ENCODE data around the gene CAV1.

DNA sequence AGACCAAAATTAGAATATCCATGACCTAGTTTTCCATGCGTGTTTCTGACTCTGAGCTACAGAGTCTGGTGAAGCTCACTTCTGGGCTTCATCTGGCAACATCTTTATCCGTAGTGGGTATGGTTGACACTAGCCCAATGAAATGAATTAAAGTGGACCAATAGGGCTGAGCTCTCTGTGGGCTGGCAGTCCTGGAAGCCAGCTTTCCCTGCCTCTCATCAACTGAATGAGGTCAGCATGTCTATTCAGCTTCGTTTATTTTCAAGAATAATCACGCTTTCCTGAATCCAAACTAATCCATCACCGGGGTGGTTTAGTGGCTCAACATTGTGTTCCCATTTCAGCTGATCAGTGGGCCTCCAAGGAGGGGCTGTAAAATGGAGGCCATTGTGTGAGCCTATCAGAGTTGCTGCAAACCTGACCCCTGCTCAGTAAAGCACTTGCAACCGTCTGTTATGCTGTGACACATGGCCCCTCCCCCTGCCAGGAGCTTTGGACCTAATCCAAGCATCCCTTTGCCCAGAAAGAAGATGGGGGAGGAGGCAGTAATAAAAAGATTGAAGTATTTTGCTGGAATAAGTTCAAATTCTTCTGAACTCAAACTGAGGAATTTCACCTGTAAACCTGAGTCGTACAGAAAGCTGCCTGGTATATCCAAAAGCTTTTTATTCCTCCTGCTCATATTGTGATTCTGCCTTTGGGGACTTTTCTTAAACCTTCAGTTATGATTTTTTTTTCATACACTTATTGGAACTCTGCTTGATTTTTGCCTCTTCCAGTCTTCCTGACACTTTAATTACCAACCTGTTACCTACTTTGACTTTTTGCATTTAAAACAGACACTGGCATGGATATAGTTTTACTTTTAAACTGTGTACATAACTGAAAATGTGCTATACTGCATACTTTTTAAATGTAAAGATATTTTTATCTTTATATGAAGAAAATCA lies 35.5 kb downstream of the CAV1 start:
- TF ChIP-seq CTCF (IDR thresholded peaks at IDR 0.05) (no peak), POLR2A (IDR thresholded peaks at IDR 0.05) (no peak)
